ENCODE results near the gene ANKFN1. TPM values are rescaled to one million over a fixed set of nuclear protein-coding genes. Genes with fewer than 3 reads are reported as not detected.

ANKFN1 gene
- total RNA-seq, 4 donors from 2014 or later, result 0.40 TPM; not detected in 3

DNA sequence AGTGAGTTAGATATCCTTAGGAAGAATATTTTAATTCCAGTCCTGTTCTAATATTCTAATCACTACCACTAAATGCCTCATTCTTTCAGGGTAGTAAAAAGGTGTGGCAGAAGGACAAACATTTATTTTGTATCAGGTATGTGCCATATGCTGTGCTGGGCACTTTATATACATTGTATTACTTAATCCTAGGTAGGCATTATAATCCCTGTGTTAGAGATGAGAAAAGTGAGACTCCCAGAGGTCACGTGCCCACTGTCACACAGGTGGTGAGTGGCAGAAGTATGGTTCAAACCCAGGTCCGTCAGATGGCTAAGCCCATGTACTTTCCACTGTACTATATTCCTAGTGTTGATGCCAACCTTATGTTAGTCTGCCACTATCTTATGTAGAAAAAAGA is 335.5 kb downstream of the ANKFN1 start:
- Histone ChIP-seq H3K27me3 (no peaks in the 10 kb centered on the region), H3K27ac (replicated peaks in 1 of 4) (no peak overlapping the region), H3K9me3 (no peaks in the 10 kb centered on the region), H3K4me1 (no peaks in the 10 kb centered on the region), H3K36me3 (no peaks in the 10 kb centered on the region), H3K4me3 (no peak overlapping the region)
- intact Hi-C loops (cut with DNase I), result no loop called here
- peak; percentile 4 for DNase-seq (ENCODE audit: extremely low spot score)
- WGBS, result 83% methylated on average over 2 of the region's 2 CpGs
- TF ChIP-seq CTCF (IDR thresholded peaks at IDR 0.05) (no peak), POLR2A (IDR thresholded peaks at IDR 0.05; ENCODE audit: low read depth) (no peak), EP300 (IDR thresholded peaks at IDR 0.05) (no peak), POLR2AphosphoS5 (IDR thresholded peaks at IDR 0.05) (no peak)

GRCh38 chr17:56489980-56490379 is 336.7 kb downstream of the ANKFN1 start:
- no peaks in the 10 kb centered on the region for H3K9me3 ChIP-seq
- no peaks in the 10 kb centered on the region for H3K4me1 ChIP-seq
- intact Hi-C loops (cut with DNase I), result no loop called here
- no peaks in the 10 kb centered on the region for H3K27me3 ChIP-seq
- WGBS, result 75% methylated on average over 2 of the region's 2 CpGs
- TF ChIP-seq EP300 (IDR thresholded peaks at IDR 0.05) (no peak), CTCF (IDR thresholded peaks at IDR 0.05) (no peak), POLR2AphosphoS5 (IDR thresholded peaks at IDR 0.05) (no peak), POLR2A (IDR thresholded peaks at IDR 0.05; ENCODE audit: low read depth) (no peak)
- H3K36me3 ChIP-seq, result no peaks in the 10 kb centered on the region
- peak; percentile 2 for DNase-seq (ENCODE audit: extremely low spot score)
- H3K4me3 ChIP-seq, result no peak overlapping the region
- H3K27ac ChIP-seq (replicated peaks in 1 of 4), result no peak overlapping the region

DNA sequence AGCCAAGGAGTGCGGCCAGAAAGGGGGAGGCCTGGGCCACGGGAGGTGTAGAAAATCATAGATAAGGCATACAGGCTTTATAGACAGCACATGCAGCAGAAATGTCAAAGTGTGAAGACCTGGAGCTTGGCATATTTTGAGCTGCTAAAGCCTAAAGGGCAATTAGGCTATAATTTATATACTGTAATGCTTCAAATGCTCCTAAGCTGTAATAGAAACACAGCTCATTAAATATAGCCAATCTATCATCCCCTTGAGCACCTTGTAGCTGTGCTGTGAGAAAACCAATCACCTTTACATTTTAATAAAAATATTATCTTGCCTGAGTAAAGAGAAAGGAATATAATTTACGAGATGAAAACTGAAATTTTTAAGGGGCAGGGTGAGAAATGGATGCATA is 342.3 kb downstream of the ANKFN1 start:
- WGBS, result 80% methylated on average over 3 of the region's 3 CpGs
- Histone ChIP-seq H3K27ac (replicated peaks in 1 of 4) (no peak overlapping the region), H3K27me3 (no peaks in the 10 kb centered on the region), H3K9me3 (no peaks in the 10 kb centered on the region), H3K36me3 (no peaks in the 10 kb centered on the region), H3K4me1 (no peaks in the 10 kb centered on the region), H3K4me3 (no peak overlapping the region)
- DNase-seq (ENCODE audit: extremely low spot score), result no peak
- intact Hi-C loops (cut with DNase I), result no loop called here
- TF ChIP-seq CTCF (IDR thresholded peaks at IDR 0.05) (no peak), POLR2A (IDR thresholded peaks at IDR 0.05; ENCODE audit: low read depth) (no peak), EP300 (IDR thresholded peaks at IDR 0.05) (no peak), POLR2AphosphoS5 (IDR thresholded peaks at IDR 0.05) (no peak)

GRCh38 chr17:56497132-56497531 is 343.9 kb downstream of the ANKFN1 start:
- DNase-seq (ENCODE audit: extremely low spot score), result no peak
- TF ChIP-seq POLR2A (IDR thresholded peaks at IDR 0.05; ENCODE audit: low read depth) (no peak), POLR2AphosphoS5 (IDR thresholded peaks at IDR 0.05) (no peak), EP300 (IDR thresholded peaks at IDR 0.05) (no peak), CTCF (IDR thresholded peaks at IDR 0.05) (no peak)
- peaks cover 0 to 4% (median 0%) of the 10 kb centered on the region in 4 donors for H3K4me1 ChIP-seq
- H3K4me3 ChIP-seq, result no peak overlapping the region
- H3K27ac ChIP-seq (replicated peaks in 1 of 4), result no peak overlapping the region
- 73% methylated on average over 2 of the region's 2 CpGs for WGBS
- no peaks in the 10 kb centered on the region for H3K36me3 ChIP-seq
- H3K9me3 ChIP-seq, result no peaks in the 10 kb centered on the region
- no peaks in the 10 kb centered on the region for H3K27me3 ChIP-seq
- intact Hi-C loops (cut with DNase I), result no loop called here

DNA sequence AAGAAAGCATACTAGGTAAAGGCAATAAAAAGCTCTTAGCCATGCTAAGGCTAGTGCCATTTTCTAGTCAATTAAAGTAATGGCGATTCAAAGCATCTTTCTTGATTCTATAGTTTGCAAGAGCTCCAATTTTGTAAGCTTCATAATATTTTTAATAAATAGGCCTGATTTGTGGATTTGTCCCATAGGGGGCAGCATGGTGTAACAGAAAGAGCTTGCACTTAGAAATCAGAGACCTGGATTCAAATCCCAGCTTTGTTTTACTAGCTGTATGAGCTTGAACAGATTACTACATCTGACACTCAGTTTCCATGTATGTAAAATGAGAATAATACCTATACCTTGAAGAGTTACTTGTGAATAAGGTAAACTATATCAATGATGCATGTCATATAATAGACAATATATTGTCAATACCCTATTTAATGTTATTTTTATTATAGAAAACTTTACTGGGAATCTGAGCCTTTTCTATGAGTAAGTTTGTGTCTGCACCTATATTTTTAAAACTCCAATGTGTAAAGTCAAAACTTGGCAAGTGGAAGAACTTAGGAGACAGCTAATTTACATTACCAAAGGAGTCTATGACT is 346.6 kb downstream of the ANKFN1 start:
- Histone ChIP-seq H3K27me3 (no peaks in the 10 kb centered on the region), H3K36me3 (no peaks in the 10 kb centered on the region), H3K4me1 (peaks cover 0 to 7% (median 0%) of the 10 kb centered on the region in 4 donors), H3K4me3 (no peak overlapping the region), H3K9me3 (no peaks in the 10 kb centered on the region), H3K27ac (replicated peaks in 1 of 4) (no peak overlapping the region)
- TF ChIP-seq POLR2AphosphoS5 (IDR thresholded peaks at IDR 0.05) (no peak), POLR2A (IDR thresholded peaks at IDR 0.05; ENCODE audit: low read depth) (no peak), EP300 (IDR thresholded peaks at IDR 0.05) (no peak), CTCF (IDR thresholded peaks at IDR 0.05) (peak in 2 of 3 experiments; percentile 17 to 18)
- no peak for DNase-seq (ENCODE audit: extremely low spot score)
- 76% methylated on average over 1 of the region's 1 CpG for WGBS
- intact Hi-C loops (cut with DNase I), result loop anchor here (5.0 kb wide), 1 partner anchor 212 kb away; no protein-coding TSS in a partner anchor
